ENCODE results near the gene BATF. TPM values are rescaled to one million over a fixed set of nuclear protein-coding genes. Genes with fewer than 3 reads are reported as not detected.

BATF gene
- polyA plus RNA-seq, 1 experiment = not detected

GRCh38 chr14:75501080-75501479, 21.2 kb upstream of the BATF start:
- no peak overlapping the region for H3K4me3 ChIP-seq (ENCODE audit: low read depth, low read length)
- no peak for TF ChIP-seq CTCF (IDR thresholded peaks at IDR 0.05; ENCODE audit: low read depth, low read length)
- DNase-seq (ENCODE audit: low read depth, low spot score) = no peak
- POLR2A ChIA-PET = no interaction called here
- CTCF ChIA-PET = no interaction called here
- H3K27ac ChIP-seq (ENCODE audit: low read depth, low read length) = no peak overlapping the region
- no peaks in the 10 kb centered on the region for H3K9me3 ChIP-seq (ENCODE audit: control insufficient read depth, insufficient read depth, low read length)
- H3K27me3 ChIP-seq (ENCODE audit: control insufficient read depth, insufficient read depth, low read length) = peaks cover 4% of the 10 kb centered on the region

GRCh38 chr14:75504411-75504810, 17.9 kb upstream of the BATF start:
- TF ChIP-seq CTCF (IDR thresholded peaks at IDR 0.05; ENCODE audit: low read depth, low read length) = no peak
- H3K27ac ChIP-seq (ENCODE audit: low read depth, low read length) = no peak overlapping the region
- no peaks in the 10 kb centered on the region for H3K9me3 ChIP-seq (ENCODE audit: control insufficient read depth, insufficient read depth, low read length)
- CTCF ChIA-PET = interaction anchor here (1.7 kb wide), 1 partner anchor 16 kb away, joined by 11 read pairs; no protein-coding TSS in a partner anchor
- H3K27me3 ChIP-seq (ENCODE audit: control insufficient read depth, insufficient read depth, low read length) = no peaks in the 10 kb centered on the region
- POLR2A ChIA-PET = no interaction called here
- DNase-seq (ENCODE audit: low read depth, low spot score) = no peak
- no peak overlapping the region for H3K4me3 ChIP-seq (ENCODE audit: low read depth, low read length)

- Histone ChIP-seq H3K27me3 (ENCODE audit: control insufficient read depth, insufficient read depth, low read length) (peaks cover 2% of the 10 kb centered on the region), H3K4me3 (ENCODE audit: low read depth, low read length) (no peak overlapping the region), H3K9me3 (ENCODE audit: control insufficient read depth, insufficient read depth, low read length) (no peaks in the 10 kb centered on the region; the same call in 1 of the 2 replicates), H3K27ac (ENCODE audit: low read depth, low read length) (no peak overlapping the region)
- no peak for TF ChIP-seq CTCF (IDR thresholded peaks at IDR 0.05; ENCODE audit: low read depth, low read length)
- DNase-seq (ENCODE audit: low read depth, low spot score) = no peak
- ChIA-PET CTCF (interaction anchor here (0.6 kb wide), 2 partner anchors 18 to 58 kb away, joined by 3 to 4 read pairs; no protein-coding TSS in a partner anchor), POLR2A (no interaction called here)
Observed at GRCh38 chr14:75506930-75507329, 15.3 kb upstream of the BATF start.

DNA sequence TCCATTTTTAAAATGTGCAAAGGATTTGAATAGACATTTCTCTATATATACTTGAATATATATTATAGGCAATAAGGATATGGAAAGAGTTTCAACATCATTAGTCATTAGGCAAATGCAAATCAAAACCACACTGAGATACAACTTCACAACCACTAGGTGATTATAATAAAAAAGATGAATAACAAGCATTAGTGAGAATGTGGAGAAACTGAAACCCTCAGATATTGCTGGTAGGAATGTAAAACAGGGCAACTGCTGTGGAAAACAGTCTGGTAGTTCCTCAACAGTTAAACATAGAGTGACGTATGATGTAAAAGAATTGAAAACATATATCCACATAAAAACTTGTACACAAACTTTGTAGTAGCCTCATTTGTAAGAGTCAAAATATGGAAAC, 11.7 kb upstream of the BATF start:
- Histone ChIP-seq H3K9me3 (ENCODE audit: control insufficient read depth, insufficient read depth, low read length) (no peaks in the 10 kb centered on the region; the same call in none of the 2 replicates), H3K27me3 (ENCODE audit: control insufficient read depth, insufficient read depth, low read length) (peaks cover 15% of the 10 kb centered on the region), H3K4me3 (ENCODE audit: low read depth, low read length) (no peak overlapping the region), H3K27ac (ENCODE audit: low read depth, low read length) (no peak overlapping the region)
- ChIA-PET CTCF (no interaction called here), POLR2A (no interaction called here)
- TF ChIP-seq CTCF (IDR thresholded peaks at IDR 0.05; ENCODE audit: low read depth, low read length) = no peak
- DNase-seq (ENCODE audit: low read depth, low spot score) = no peak

- H3K9me3 ChIP-seq (ENCODE audit: control insufficient read depth, insufficient read depth, low read length) = no peaks in the 10 kb centered on the region; the same call in none of the 2 replicates
- H3K27me3 ChIP-seq (ENCODE audit: control insufficient read depth, insufficient read depth, low read length) = peaks cover 21% of the 10 kb centered on the region
- ChIA-PET POLR2A (no interaction called here), CTCF (interaction anchor here (0.6 kb wide), 1 partner anchor 50 kb away, joined by 3 read pairs; no protein-coding TSS in a partner anchor)
- TF ChIP-seq CTCF (IDR thresholded peaks at IDR 0.05; ENCODE audit: low read depth, low read length) = no peak
- no peak for DNase-seq (ENCODE audit: low read depth, low spot score)
- H3K27ac ChIP-seq (ENCODE audit: low read depth, low read length) = no peak overlapping the region
- H3K4me3 ChIP-seq (ENCODE audit: low read depth, low read length) = no peak overlapping the region
Observed at GRCh38 chr14:75511201-75511600, 11.1 kb upstream of the BATF start.

All from AG04450 (cell line).